Peyer's patch (tissue), 4 donors: ENCODE results near the gene EGFLAM. TPM values are rescaled to one million over a fixed set of nuclear protein-coding genes. Genes with fewer than 3 reads are reported as not detected.
A peak's percentile ranks its signal among the peaks of the same experiment; 100 is the strongest.

Experiments used
- DNase-seq, 3 donors: peaks; one replicate each; pipeline ENCODE4 v3.0.0-alpha.2; 2017 to 2019
- H3K27ac ChIP-seq, 4 donors: fragments of 200-600 bp; sonication (generic); one replicate each; pipeline ENCODE4 v1.5.1; 2016 to 2019
- H3K27me3 ChIP-seq, 2 donors: fragments of 200-600 bp; sonication (generic); one replicate each; pipeline ENCODE4 v1.5.1; 2019
- H3K36me3 ChIP-seq, 3 donors: fragments of 200-600 bp; sonication (generic); one replicate each; pipeline ENCODE4 v1.5.1; 2016 to 2019
- H3K4me1 ChIP-seq, 4 donors: fragments of 200-600 bp; sonication (generic); one replicate each; pipeline ENCODE4 v1.5.1; 2016 to 2019
- H3K4me3 ChIP-seq, 4 donors: fragments of 200-600 bp; sonication (generic); 1 replicate in 3 of 4; 2 replicates in 1 of 4; pipeline ENCODE4 v1.5.1; 2016 to 2019; ENCODE audit warnings: mild to moderate bottlenecking in 1 of 4
- H3K9me3 ChIP-seq, 4 donors: fragments of 200-600 bp; sonication (generic); one replicate each; pipeline ENCODE4 v1.5.1; 2016 to 2019; ENCODE audit warnings: mild to moderate bottlenecking in 1 of 4
- POLR2A ChIP-seq, 2 donors: fragments of 450-650 bp; IDR thresholded peaks; one replicate each; pipeline ENCODE4 v1.5.1; 2017; ENCODE audit warnings: antibody characterized with exemption in 2 of 2, mild to moderate bottlenecking in 2 of 2, moderate library complexity in 2 of 2
- total RNA-seq, 4 donors: library from RNA; depleted of rRNA; stranded (reverse); fragments of >200 nt; gene quantifications; one replicate each; pipeline ENCODE4 v1.1.0, GENCODE V29; 2016
- TF ChIP-seq, protein P1 (sequence below), 6 experiments: fragments of 450-650 bp in 4 of 6; fragments of 200-600 bp in 2 of 6; sonication (generic) in 1 of 6; IDR thresholded peaks; one replicate each; pipeline ENCODE4 v1.5.1; 2017 to 2019; ENCODE audit warnings: antibody characterized with exemption in 6 of 6, mild to moderate bottlenecking in 3 of 6, moderate library complexity in 1 of 6

EGFLAM gene
- total RNA-seq, 4 donors from 2014 or later = 0.54 to 1.7 (median 0.70) TPM; not detected in 1

DNA sequence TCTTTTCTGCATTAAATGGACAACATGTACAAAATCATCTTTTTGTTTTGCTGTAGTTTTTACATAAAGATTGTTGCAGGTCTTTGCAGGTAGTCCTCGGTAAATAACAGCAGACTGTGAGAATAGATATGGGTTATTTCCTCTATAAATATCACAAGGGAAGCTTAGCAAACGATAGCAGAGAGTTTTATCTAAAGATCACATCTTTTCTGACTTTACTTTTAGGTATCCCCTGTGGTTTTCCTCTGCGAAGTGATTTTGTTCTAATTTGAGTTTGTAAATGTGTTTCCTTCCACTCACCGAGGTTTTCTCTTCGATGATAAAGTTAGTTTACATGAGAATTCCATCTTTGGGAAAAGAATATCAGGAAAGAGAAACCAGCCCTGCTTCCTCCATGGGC is 109.6 kb downstream of the EGFLAM start:
- Histone ChIP-seq H3K27ac (no peak overlapping the region), H3K4me1 (no peaks in the 10 kb centered on the region), H3K9me3 (no peaks in the 10 kb centered on the region), H3K36me3 (no peaks in the 10 kb centered on the region), H3K27me3 (no peaks in the 10 kb centered on the region), H3K4me3 (no peak overlapping the region)
- DNase-seq = no peak
- no peak for TF ChIP-seq POLR2A (IDR thresholded peaks at IDR 0.05)
- TF ChIP-seq, protein P1, sequence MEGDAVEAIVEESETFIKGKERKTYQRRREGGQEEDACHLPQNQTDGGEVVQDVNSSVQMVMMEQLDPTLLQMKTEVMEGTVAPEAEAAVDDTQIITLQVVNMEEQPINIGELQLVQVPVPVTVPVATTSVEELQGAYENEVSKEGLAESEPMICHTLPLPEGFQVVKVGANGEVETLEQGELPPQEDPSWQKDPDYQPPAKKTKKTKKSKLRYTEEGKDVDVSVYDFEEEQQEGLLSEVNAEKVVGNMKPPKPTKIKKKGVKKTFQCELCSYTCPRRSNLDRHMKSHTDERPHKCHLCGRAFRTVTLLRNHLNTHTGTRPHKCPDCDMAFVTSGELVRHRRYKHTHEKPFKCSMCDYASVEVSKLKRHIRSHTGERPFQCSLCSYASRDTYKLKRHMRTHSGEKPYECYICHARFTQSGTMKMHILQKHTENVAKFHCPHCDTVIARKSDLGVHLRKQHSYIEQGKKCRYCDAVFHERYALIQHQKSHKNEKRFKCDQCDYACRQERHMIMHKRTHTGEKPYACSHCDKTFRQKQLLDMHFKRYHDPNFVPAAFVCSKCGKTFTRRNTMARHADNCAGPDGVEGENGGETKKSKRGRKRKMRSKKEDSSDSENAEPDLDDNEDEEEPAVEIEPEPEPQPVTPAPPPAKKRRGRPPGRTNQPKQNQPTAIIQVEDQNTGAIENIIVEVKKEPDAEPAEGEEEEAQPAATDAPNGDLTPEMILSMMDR (IDR thresholded peaks at IDR 0.05) = no peak

GRCh38 chr5:38369692-38370091 is 111.3 kb downstream of the EGFLAM start:
- DNase-seq = no peak
- Histone ChIP-seq H3K4me1 (no peaks in the 10 kb centered on the region), H3K9me3 (no peaks in the 10 kb centered on the region), H3K36me3 (no peaks in the 10 kb centered on the region), H3K27ac (peak overlapping the region in 2 of 4 donors; percentile 22 to 52), H3K27me3 (no peaks in the 10 kb centered on the region), H3K4me3 (no peak overlapping the region)
- TF ChIP-seq POLR2A (IDR thresholded peaks at IDR 0.05) = no peak
- TF ChIP-seq, protein P1 (IDR thresholded peaks at IDR 0.05) = no peak

GRCh38 chr5:38370358-38371100 is 112.2 kb downstream of the EGFLAM start:
- DNase-seq = no peak
- Histone ChIP-seq H3K9me3 (no peaks in the 10 kb centered on the region), H3K36me3 (no peaks in the 10 kb centered on the region), H3K4me1 (no peaks in the 10 kb centered on the region), H3K27me3 (no peaks in the 10 kb centered on the region), H3K4me3 (no peak overlapping the region), H3K27ac (peak overlapping the region in 2 of 4 donors; percentile 22 to 52)
- TF ChIP-seq, protein P1 (IDR thresholded peaks at IDR 0.05) = no peak
- no peak for TF ChIP-seq POLR2A (IDR thresholded peaks at IDR 0.05)

DNA sequence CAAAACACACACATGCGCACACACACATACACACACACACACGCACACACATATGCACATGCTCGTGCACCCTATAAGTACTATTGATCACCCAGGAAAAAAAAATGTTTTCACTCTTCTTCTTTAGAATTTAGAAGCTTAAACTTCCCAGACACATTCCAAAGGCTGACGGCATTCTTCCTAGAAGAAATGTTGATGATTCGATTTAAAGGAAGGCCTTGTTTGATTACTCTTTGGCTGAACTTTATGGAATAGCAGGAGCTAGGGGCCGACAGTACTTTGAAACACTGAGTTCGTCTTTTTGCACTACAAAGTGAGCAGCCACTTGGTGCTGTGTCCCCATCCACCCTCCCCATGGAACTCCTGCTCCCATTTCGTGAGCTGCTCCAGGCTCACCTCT is 113.2 kb downstream of the EGFLAM start:
- no peak for DNase-seq
- Histone ChIP-seq H3K9me3 (no peaks in the 10 kb centered on the region), H3K36me3 (no peaks in the 10 kb centered on the region), H3K4me1 (no peaks in the 10 kb centered on the region), H3K27ac (no peak overlapping the region), H3K4me3 (no peak overlapping the region), H3K27me3 (no peaks in the 10 kb centered on the region)
- TF ChIP-seq POLR2A (IDR thresholded peaks at IDR 0.05) = no peak
- TF ChIP-seq, protein P1 (IDR thresholded peaks at IDR 0.05) = no peak

- DNase-seq = no peak
- Histone ChIP-seq H3K4me3 (no peak overlapping the region), H3K4me1 (no peaks in the 10 kb centered on the region), H3K9me3 (no peaks in the 10 kb centered on the region), H3K36me3 (no peaks in the 10 kb centered on the region), H3K27me3 (no peaks in the 10 kb centered on the region), H3K27ac (no peak overlapping the region)
- no peak for TF ChIP-seq POLR2A (IDR thresholded peaks at IDR 0.05)
- TF ChIP-seq, protein P1 (IDR thresholded peaks at IDR 0.05) = no peak
Observed at GRCh38 chr5:38373743-38374142, 115.4 kb downstream of the EGFLAM start.
